Amniotic stem cell (primary cell): ENCODE results near the gene CTU2.
A peak's percentile ranks its signal among the peaks of the same experiment; 100 is the strongest.

Experiments used
- DNase-seq: peaks from one replicate; lab custom pipeline; 2025; lab: John Stamatoyannopoulos, UW

CTU2 gene

DNA sequence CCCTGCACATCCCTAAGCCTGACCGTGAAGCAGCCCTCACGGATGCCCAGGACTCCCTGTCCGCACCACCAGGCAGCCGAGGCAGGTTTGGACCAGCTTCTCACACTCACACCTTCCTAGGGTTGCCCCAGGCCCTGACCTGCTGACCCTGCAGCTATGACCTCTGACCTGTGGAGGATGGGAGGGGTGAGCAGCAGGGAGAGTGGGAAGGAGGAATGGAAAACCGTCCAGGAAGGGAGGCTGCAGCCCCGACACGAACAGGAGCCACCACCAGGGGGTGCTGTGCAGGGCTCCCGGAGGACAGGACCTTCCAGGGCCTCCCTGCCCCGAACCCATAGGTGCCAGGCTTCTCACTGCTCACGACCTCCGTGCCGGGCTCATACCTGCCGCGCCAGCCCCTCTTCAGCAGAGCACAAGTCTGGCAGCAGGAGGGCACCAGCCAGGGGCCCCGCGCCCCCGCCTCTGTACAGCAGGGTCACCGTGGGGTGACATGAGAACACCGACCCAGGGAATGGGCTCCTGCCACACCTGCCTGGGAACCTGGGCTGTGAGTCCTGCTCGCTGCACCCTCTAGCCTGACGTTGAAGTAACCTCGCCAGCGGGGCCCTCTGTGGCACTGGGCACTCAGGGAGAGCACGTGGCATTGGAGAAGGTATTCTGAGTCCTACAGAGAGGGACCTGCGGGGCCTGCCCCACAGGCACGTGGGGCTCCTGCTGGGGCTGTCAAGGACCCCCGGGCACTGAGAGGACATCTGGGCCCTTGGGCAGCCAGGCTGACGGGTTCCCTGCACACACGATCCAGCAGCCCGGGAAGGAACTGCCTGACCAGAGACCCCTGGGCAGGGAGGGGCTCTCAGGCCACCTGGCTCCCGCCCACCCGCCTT is 37.6 kb downstream of the CTU2 start:
- no peak for DNase-seq

DNA sequence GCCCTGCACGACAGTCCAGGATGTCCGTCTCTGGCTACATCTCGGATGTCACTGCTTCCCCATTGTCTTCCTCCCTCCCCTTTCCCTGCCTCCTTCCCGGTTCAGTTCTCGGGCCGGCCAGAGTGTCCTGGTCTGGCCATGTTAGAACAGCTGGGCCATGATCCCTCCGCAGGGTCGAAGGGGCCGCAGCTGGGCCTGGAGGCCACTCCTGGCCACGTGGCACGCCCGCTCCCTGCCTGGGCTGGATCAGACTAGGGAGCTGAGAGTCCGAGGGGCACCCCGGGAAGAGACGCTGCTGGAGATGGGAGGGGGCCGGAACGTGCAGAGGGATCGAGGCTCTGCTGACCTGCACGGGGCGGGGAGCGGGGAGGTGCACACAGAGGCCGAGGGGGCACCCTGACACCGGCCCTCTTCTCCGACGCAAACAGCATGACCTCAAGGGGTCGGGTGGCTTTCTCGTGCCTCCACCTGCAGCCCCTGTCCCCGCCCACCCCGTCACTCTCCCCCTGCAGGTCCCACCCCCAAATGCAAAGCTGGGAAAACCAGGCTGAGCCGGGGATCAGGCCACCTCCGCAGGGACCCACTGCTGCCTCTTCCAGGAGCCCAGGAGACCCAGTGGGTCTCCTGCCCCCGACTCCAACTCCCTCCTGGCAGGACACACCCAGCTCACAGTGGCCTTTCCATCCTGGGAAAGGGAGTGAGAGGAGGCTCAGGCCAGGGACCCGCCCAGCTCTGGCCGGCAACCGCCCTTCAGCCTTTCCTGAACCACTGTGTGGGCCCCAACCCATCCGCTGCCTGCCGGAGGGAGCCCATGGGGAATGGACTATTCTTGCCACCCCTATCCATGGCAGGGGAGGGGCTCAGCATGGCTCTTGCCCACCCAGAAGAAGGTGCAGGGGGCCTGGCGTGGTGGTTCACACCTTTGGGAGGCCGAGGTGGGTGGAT is 38.5 kb downstream of the CTU2 start:
- DNase-seq = no peak

DNA sequence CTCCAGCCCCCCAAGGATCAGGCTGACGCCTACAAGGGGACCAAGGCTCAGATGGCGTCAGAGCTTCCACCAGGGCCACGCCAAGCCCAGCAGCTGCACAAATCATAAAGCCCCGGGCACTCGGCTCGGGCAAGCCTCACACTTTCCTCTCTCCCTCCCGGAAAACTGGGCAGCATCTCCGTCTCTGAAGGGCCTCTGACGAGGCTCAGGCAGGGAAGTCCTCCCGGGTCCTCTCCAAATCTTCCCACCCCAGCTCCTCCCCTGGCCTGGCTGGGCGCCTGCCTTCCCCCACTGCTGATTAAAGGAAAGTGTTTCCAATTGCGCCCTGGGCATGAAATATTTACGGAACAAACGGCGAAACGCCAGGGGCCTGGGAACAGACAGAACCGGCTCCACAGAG is 40.2 kb downstream of the CTU2 start:
- no peak for DNase-seq

DNA sequence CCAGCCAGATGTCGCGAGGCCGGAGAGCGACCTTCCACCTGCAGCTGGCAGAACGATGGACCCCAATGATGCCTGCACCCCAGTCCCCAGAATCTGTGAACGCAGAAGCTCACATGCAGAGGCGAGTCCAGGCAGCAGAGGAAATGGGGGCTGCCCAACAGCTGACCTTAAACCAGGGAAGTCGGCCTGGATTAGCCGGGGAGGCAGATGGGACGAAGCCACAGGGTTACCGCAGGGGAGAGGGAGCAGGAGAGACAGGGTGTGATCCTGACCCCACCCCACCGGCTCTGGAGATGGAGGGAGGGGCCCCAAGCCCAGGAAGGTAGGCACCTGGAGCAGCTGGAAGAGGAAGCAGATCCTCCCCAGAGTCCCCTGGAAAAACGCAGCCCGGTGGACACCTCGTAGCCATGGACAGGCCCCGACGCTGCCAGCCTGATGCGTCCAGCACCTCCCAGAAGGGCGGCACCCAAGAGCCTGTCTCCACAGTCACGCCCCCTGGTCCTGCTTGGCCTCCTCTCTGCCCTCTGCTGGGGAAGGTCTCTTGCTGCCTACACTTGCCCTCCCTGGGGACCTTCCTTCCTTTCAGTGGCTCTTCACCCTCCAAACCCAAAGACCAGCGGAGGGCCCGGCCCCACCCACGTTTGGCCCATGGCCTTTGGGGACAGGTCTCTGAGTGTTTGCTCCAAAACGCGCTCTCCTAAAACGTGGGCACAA is 41.4 kb downstream of the CTU2 start:
- no peak for DNase-seq

DNA sequence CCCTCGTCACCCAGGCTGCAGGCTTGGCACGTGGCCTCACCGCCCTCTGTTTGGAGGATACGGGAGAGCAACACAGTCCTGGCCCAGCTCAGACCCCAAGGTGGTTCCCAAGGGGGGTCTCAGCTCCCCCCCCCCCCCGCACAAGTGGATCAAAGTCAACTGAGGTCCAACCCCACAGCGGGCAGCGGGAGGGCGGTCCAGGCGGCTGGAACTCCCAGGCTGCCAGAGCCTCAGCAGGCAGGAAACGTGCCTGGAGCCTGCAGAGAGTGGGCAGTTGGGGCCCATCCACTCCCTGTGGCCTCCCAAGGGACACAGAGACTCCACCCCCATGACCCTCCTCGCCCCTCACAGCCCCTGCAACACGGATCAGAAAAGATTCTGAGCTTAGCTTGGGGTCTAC is 42.1 kb downstream of the CTU2 start:
- DNase-seq = no peak

DNA sequence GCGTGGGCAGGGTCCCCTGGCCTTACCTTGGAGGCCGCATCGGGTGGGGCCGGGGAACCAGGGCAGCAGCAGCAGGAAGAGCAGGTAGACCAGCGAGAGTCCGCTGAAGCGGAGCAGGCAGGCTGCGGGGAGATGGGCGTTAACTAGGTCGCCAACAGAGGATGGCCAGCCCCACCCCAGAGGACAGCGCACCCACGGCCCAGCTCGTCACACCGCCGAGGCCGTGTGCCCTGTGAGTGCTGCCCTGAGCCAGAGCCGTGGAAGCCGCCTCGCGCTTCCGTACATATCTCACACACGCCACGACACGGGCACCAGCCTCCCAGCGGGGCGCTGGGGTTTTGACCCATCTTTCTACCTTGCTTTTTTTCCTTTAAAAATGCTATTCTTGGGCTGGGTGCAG is 43.1 kb downstream of the CTU2 start:
- no peak for DNase-seq

DNA sequence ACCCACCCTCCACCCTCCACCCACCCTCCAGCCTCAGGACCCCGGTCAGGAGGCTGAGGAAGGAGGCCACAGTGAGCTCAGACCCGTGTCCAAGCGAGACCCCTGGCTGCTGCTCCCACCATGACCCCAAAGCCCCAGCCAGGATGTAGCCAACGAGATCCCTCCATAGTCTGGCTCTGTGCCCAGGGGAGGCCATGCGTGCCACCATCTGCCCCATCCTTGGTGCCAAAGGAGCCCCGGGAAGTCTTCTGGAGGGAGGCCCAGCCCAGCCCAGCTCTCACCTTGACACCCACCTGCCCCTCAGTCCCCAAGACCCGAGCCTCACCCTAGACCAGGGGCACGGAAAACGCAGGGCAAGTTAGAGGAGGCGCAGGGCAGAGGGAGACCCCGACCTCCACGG is 44.6 kb downstream of the CTU2 start:
- no peak for DNase-seq

DNA sequence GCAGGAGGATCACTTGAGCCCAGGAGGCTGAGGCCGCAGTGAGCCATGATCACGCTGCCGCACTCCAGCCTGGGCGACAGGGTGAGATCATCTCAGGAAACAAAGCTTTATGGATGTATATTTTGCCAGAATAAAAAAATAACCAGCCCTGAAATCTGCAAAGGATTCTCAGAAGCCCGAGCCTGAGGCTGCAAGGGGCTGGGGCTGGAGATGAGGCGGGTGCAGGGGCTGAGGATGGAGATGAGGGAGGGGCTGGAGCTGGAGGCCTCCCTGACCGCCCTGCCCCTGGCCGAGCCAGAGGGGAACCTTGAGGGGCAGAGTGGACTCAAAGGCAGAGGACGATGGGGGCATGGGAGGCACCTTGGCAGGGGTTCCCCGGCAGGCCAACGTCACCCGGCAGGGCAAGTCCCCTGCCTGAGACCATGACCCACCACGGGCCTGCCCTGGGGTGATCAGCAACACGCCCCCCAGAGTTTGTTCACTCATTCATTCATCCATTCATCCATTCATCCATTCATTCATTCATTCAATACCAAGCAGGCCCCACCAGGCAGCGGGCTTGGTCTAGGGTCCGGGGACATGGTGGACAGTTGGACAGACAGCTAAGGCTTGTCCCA is 46.2 kb downstream of the CTU2 start:
- no peak for DNase-seq

DNA sequence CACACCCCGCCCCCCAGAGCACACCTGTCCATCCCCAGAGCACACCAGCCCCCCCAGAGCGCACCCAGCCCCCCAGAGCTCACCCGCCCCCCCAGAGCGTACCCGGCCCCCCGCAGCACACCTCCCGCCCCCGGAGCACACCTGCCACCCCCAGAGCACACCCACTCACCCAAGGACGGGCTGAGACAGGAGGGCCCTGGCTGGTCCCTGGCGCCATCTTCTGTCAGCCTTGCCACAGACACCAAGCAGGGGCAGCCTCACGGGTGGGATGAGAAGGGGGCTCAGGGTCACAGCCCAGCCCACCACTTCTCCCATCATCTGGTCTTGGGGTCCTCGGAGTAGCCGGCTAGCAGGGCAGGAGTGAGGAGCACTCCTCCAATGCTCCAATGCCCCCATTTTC is 46.9 kb downstream of the CTU2 start:
- DNase-seq = no peak

DNA sequence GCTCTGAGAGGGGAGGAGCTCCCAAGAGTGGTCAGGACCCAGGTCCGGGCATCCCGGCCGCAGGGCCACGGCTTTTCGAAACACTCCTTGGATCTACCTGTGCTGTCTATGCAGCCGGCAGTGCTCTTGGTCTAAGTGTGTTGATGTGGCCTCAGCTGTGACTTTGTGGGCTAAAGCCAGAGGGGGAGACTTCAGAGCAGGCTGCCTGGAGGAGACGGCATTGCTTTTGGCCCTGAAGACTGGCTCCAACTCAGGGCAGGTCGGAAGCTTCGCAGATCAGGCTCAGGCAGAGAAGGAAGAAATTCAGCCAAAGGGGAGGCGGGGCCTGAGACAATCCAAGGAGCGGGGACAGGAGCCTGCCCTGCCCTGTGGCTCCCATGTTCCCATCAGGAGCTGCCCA is 47.3 kb downstream of the CTU2 start:
- no peak for DNase-seq

DNA sequence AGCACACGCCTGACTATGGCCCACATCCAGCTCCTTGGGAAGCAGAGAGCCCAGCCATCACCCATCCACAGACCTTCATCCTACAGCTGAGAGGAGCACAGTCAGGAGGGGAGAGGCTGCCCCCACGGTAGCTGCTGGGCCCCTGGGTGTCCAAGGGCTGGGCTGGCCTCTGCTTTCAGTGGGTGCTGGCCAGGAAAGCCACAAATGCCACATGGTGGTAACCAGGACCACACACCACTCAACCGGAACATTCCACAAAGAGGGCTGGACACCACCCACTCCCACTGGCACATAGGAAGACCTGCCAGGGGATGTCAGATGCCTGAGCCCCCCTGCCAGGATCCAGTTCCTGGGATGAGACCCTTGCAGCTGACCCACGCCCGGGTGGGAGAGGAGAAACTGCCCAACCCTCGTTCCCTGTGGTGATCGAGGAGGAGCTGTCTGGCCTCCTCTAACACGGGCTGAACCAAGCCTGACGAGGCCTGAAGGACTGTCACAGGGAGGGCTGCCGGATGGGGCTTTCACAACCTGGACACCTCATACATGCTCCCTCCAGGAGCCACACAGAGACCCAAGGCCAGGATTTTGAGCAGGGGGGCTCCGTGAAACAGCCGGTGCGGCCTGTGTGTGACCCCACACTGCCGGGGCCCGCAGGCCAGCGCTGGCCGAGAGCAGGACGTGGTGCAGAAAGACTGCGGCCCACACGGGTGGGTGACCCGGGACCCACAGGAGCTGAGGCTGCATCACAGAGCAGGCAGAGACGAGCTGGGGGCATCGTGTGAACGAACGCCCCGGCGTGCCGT is 48.0 kb downstream of the CTU2 start:
- no peak for DNase-seq

DNA sequence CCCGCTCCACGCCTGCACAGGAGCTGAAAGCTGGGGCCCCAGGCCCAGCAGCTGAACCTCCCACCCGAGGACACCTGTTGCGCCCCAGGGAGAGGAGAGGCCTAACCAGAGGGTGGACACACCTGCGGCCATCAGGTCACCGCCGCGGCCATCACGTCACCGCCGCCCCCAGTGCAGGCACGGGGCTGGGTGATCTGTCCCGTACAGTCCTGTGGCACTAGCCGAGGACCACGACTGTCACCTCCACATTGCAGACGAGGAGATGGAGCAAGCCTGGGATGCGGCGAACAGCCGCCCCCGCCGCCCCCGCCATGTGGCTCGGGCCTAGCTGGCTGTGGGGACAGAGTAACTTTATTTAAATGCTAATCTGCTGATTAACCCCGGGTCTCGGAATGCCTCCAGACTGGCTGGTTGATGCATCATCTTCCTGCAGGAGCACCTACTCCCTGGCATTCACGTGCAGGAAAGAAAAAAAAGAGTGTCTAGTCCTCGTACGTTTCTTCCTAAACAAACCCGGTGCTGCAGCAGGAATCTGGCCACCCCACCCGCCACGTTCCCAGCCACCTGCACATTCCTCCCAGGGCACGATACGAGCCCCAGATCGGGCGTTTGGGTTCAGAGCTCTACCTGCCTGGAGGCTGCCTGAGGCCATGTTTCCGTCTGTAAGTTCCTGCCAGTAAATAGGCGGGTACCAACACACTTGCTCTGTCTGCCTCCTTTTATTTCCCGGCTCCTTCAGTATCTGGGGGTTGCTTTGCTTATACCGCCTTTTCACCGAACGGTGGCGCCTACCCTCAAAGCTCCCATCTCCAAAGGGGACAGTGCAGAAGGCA is 48.8 kb downstream of the CTU2 start:
- peak; percentile 27 for DNase-seq

DNA sequence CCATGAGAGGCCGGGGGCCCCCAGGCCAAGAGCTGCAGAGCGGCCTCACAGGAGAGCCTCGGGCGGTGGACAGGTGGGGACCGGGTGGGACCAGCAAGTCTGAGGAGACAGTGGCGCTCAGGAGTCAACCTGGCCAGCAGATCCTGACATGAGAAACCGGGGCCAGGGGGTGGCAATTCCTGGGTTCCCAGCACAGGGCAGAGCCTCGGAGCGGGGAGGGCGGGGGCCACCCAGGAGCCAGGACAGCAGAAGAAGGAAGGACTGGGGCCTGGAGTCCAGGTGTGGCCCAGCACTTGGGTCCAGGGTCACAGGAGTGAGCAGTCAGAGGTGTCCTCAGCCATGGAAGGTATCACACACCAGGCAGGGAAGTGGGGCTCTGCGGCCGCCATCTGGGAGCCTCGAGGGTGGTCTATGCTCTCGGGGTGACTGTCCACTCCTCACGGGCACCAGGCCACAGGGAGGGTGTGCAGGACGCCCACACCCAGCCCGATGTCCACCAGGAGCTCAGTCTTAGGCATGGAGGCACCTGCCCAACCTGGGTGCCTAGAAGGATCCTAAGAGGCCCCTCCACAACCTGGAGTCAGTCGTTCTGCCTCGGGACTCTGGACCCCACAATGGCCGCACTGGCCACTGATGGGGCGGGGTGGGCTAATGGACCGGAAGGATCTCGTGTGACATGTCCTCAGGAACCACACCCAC is 49.6 kb downstream of the CTU2 start:
- DNase-seq = no peak

DNA sequence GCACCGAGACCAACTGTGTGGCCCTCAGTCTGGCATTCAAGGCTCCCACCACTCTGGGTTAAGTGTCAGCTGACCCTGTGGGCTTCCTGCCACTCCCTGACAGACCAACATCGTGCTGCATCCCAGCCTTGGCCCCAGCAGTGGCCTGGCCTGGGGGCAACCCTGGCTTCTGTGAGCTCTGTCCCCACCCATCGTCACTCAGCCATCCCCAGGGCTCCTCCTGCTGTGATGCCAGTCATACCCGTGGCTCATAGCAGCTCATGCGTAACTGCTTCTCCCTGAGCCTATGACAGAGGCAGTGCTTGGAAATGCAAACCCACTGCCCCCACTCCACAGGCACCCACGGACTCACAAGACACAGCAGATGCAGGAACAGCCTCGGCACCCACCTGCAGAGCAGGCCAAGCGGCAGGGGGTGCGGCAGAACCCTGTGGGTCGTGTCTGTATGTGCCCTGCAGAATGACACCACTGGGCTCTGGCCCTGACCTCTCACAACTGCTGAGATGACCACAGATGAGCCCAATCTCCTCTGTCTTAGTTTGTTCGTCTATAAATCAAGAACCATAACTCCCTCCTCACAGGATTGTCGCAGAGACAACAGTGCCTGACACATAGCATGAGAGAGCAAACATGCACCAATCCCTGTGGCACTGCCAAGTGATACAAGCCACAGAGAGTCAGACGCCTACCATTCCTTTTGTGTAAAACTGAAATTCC is 52.1 kb downstream of the CTU2 start:
- DNase-seq = peak; percentile 11

DNA sequence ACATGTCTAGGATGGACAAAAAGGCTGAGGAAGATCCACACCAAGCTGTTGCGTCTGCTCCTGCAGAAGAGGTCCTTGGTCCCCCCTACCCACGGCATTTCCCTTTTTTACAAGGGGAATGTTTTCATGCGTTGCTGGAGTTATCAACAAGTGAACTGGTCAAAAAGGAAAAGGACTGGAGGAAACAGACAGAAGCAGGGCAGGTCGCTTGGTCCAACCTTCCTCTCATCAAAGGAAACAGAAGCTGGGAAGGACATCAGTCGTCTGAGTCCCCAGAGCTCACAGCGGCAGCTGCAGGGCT is 52.6 kb downstream of the CTU2 start:
- DNase-seq = no peak

DNA sequence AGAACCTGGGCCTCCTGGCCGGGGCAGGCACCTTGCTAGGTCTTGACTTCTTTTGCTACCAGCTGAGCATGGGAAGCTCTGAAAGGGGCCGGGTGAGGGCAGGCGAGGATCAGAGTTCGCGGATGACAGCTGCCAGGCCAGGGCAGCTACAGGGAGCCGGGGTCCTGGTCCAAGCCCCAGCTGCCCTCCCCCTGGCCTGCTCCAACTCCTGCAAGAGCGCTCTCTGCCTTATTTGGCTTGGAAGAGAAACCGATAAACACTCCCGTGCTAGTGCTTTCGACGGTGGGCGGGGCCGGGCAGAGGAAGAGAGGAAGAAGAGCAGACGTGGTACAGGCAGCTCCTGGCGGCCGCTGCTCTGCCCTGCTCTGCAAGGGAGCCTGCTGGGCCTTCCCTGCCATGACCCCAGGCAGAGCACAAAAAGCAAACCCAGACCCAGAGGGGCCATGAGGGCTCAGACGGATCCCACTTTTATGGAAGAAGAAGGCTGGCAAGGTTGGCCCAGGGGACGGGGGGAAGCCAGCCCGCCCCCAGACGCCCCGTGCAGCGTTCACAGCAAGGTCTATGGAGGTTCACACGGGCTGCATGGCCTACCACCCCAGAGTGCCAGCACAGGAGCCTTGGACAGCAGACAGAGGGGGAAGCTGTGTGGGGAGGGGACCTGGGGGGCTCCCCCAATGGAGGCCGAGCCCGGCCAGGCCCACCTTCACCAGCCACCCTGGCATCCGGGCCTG is 53.1 kb downstream of the CTU2 start:
- no peak for DNase-seq

DNA sequence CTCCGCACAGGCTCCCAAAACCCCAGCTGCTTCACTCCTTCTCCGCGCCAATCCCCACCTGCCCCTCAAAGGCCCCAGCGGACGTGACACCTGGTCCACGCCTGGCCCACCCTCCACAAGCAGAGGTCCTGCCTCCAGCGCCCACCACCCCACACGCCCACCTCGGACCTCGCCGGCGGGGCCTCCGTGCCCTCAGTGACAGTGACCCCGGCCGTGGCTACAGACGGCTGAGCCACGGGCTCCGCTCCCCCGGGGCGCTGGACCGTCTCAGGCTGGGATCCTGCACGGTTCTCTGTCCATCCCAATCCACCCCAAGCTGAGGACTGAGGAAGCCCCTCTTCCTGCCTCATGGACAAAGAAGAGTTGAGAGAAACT is 53.7 kb downstream of the CTU2 start:
- no peak for DNase-seq

DNA sequence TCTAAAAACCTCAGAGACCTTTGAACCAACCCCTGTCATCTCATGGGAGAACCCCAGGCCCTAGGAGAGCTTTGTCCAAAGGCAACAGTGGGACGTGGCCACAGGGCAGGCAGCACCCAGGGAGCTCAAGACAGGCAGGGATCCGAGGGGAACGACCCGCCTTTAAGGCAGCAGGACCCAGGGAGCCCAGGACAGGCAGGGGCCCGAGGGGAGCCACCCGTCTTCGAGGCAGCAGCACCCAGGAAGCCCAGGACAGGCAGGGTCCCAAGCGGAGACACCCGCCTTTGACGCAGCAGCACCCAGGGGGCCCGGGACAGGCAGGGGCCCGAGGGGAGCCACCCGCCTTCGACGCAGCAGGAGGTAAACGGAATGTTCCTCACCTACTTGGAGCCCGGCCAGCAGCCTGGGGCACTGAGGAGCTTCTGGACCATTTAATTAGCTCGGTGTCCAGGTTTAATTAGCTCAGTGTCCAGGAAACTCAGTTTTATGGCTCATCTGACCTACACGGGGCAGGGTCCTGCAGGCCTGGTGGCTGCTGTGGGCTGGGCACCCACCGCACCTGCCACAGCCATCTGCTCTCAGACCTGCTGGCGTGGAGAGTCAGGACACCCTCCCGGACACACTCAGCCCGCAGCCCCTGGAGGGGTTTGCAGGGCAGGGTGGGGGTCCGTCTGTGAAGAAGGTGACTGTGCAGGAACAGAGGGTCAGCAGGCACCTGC is 54.3 kb downstream of the CTU2 start:
- DNase-seq = no peak
